ENCODE data around the gene PSAPL1.

PSAPL1 gene

GRCh38 chr4:7397206-7398103, 37.3 kb downstream of the PSAPL1 start:
- DNase-seq (ENCODE audit: low read depth in 2 of 3, low spot score in 2 of 3), result no peak

- no peak for DNase-seq (ENCODE audit: low read depth in 2 of 3, low spot score in 2 of 3)
These were observed 38.4 kb downstream of the PSAPL1 start for GRCh38 chr4:7396186-7396910.

GRCh38 chr4:7395645-7396044, 39.1 kb downstream of the PSAPL1 start:
- DNase-seq (ENCODE audit: low read depth in 2 of 3, low spot score in 2 of 3), result no peak

GRCh38 chr4:7394681-7395451, 39.9 kb downstream of the PSAPL1 start:
- DNase-seq (ENCODE audit: low read depth in 2 of 3, low spot score in 2 of 3), result no peak

GRCh38 chr4:7393601-7394575, 40.8 kb downstream of the PSAPL1 start:
- no peak for DNase-seq (ENCODE audit: low read depth in 2 of 3, low spot score in 2 of 3)

GRCh38 chr4:7392438-7393421, 42.0 kb downstream of the PSAPL1 start:
- no peak for DNase-seq (ENCODE audit: low read depth in 2 of 3, low spot score in 2 of 3)

GRCh38 chr4:7391637-7392437, 42.9 kb downstream of the PSAPL1 start:
- DNase-seq (ENCODE audit: low read depth in 2 of 3, low spot score in 2 of 3), result no peak

GRCh38 chr4:7390906-7391636, 43.7 kb downstream of the PSAPL1 start:
- DNase-seq (ENCODE audit: low read depth in 2 of 3, low spot score in 2 of 3), result no peak

- no peak for DNase-seq (ENCODE audit: low read depth in 2 of 3, low spot score in 2 of 3)
These were observed 44.4 kb downstream of the PSAPL1 start for GRCh38 chr4:7390336-7390735.

GRCh38 chr4:7389719-7390118, 45.0 kb downstream of the PSAPL1 start:
- DNase-seq (ENCODE audit: low read depth in 2 of 3, low spot score in 2 of 3), result no peak

- no peak for DNase-seq (ENCODE audit: low read depth in 2 of 3, low spot score in 2 of 3)
These were observed 45.5 kb downstream of the PSAPL1 start for GRCh38 chr4:7389101-7389701.

- DNase-seq (ENCODE audit: low read depth in 2 of 3, low spot score in 2 of 3), result no peak
These were observed 46.1 kb downstream of the PSAPL1 start for GRCh38 chr4:7388627-7389026.

GRCh38 chr4:7387925-7388324, 46.8 kb downstream of the PSAPL1 start:
- no peak for DNase-seq (ENCODE audit: low read depth in 2 of 3, low spot score in 2 of 3)

GRCh38 chr4:7384929-7385890, 49.5 kb downstream of the PSAPL1 start:
- no peak for DNase-seq (ENCODE audit: low read depth in 2 of 3, low spot score in 2 of 3)

- DNase-seq (ENCODE audit: low read depth in 2 of 3, low spot score in 2 of 3), result no peak
These were observed 50.5 kb downstream of the PSAPL1 start for GRCh38 chr4:7384003-7384928.

Measured in activated CD8-positive, alpha-beta memory T cell treated with anti-CD3 and anti-CD28 coated beads for 48 hours (primary cell).